IMR-90 (cell line): Measurements from ENCODE around the gene C1orf116. TPM values are rescaled to one million over a fixed set of nuclear protein-coding genes. Genes with fewer than 3 reads are reported as not detected.

Experiments
- ATAC-seq: fragments of 200-7000 bp; cut with Tn5 transposase; 2 replicates; pipeline ENCODE4 v1.9.1; 2020; ENCODE audit warnings: low read depth, mild to moderate bottlenecking, moderate library complexity
- BruUV-seq: library from RNA; stranded (reverse); fragments of 400-500 nt; replicated peaks from 2 replicates; lab custom pipeline; 2021; lab: Mats Ljungman, UMichigan
- CTCF ChIA-PET: fragments of 300-600 bp; formaldehyde crosslinking; extraction: SDS; loops from one replicate; lab custom pipeline; 2021; ENCODE audit warnings: antibody characterized with exemption; lab: Yijun Ruan, JAX
- POLR2A ChIA-PET: fragments of 300-600 bp; sonication (Branson Sonifier 250); formaldehyde crosslinking; loops from one replicate; lab custom pipeline; 2022; ENCODE audit warnings: antibody characterized with exemption; ENCODE audit not compliant: unreplicated experiment; lab: Charles Lee
- DNase-seq: peaks from one replicate; pipeline ENCODE4 v3.0.0; 2013
- H2AFZ ChIP-seq: replicated peaks from 2 replicates; pipeline ENCODE3; 2013; ENCODE audit warnings: low read length, mild to moderate bottlenecking; ENCODE audit not compliant: poor library complexity
- H2AK5ac ChIP-seq: 2 replicates; pipeline ENCODE4 v1.6.1; 2013; ENCODE audit warnings: low read depth, low read length, inconsistent platforms
- H2AK9ac ChIP-seq: replicated peaks from 2 replicates; pipeline ENCODE3; 2013; ENCODE audit warnings: mild to moderate bottlenecking, low read depth, low read length, moderate library complexity; ENCODE audit not compliant: poor library complexity
- H2BK120ac ChIP-seq: 2 replicates; pipeline ENCODE4 v1.6.1; 2013; ENCODE audit warnings: low read depth, low read length, inconsistent platforms
- H2BK15ac ChIP-seq: 3 replicates; pipeline ENCODE4 v1.6.1; 2013; ENCODE audit warnings: low read depth, low read length, inconsistent platforms
- H2BK20ac ChIP-seq: 2 replicates; pipeline ENCODE4 v1.6.1; 2013; ENCODE audit warnings: low read depth, mild to moderate bottlenecking, inconsistent platforms, low read length, moderate library complexity
- H2BK5ac ChIP-seq: 2 replicates; pipeline ENCODE4 v1.6.1; 2013; ENCODE audit warnings: mild to moderate bottlenecking, low read depth, low read length, inconsistent platforms; ENCODE audit not compliant: poor library complexity, severe bottlenecking
- H3K14ac ChIP-seq: replicated peaks from 2 replicates; pipeline ENCODE4 v1.6.1; 2013; ENCODE audit warnings: low read depth, low read length, inconsistent platforms
- H3K18ac ChIP-seq: 2 replicates; pipeline ENCODE4 v1.6.1; 2013; ENCODE audit warnings: low read depth, low read length, control low read depth
- H3K23ac ChIP-seq: 2 replicates; pipeline ENCODE4 v1.6.1; 2013; ENCODE audit warnings: low read depth, low read length, inconsistent platforms
- H3K27ac ChIP-seq: 2 replicates; pipeline ENCODE4 v1.5.1; 2013; ENCODE audit warnings: mild to moderate bottlenecking, control low read depth, low read length; ENCODE audit not compliant: insufficient read depth
- H3K27me3 ChIP-seq: 2 replicates; pipeline ENCODE4 v1.6.1; 2013; ENCODE audit warnings: low read length; ENCODE audit not compliant: control insufficient read depth, insufficient read depth
- H3K36me3 ChIP-seq: 2 replicates; pipeline ENCODE4 v1.6.1; 2013; ENCODE audit warnings: low read length, mixed read lengths; ENCODE audit not compliant: control insufficient read depth, insufficient read depth
- H3K4ac ChIP-seq: 2 replicates; pipeline ENCODE4 v1.6.1; 2013; ENCODE audit warnings: low read depth, low read length, inconsistent platforms
- H3K4me1 ChIP-seq: 2 replicates; pipeline ENCODE4 v1.6.1; 2013; ENCODE audit warnings: low read length, mixed read lengths; ENCODE audit not compliant: control insufficient read depth, insufficient read depth
- H3K4me2 ChIP-seq: 2 replicates; pipeline ENCODE4 v1.6.1; 2013; ENCODE audit warnings: low read depth, mild to moderate bottlenecking, control low read depth, low read length, moderate library complexity
- H3K4me3 ChIP-seq: 2 replicates; pipeline ENCODE4 v1.5.1; 2013; ENCODE audit warnings: low read depth, mild to moderate bottlenecking, control low read depth, low read length, moderate library complexity; ENCODE audit not compliant: insufficient read depth
- H3K56ac ChIP-seq: 2 replicates; pipeline ENCODE4 v1.6.1; 2013; ENCODE audit warnings: low read length, inconsistent platforms; ENCODE audit not compliant: insufficient read depth; ENCODE audit errors: extremely low read depth
- H3K79me1 ChIP-seq, 2 experiments: 2 replicates each; pipeline ENCODE4 v1.6.1; 2013; ENCODE audit warnings: low read length in 2 of 2, inconsistent platforms in 1 of 2, low read depth in 1 of 2
- H3K9ac ChIP-seq: 2 replicates; pipeline ENCODE4 v1.6.1; 2013; ENCODE audit warnings: low read depth, low read length, control low read depth
- H3K9me1 ChIP-seq: 2 replicates; pipeline ENCODE4 v1.6.1; 2013; ENCODE audit warnings: low read length, inconsistent platforms; ENCODE audit not compliant: insufficient read depth
- H3K9me3 ChIP-seq: 2 replicates; pipeline ENCODE4 v1.6.1; 2013; ENCODE audit warnings: low read length; ENCODE audit not compliant: control insufficient read depth, insufficient read depth
- H4K20me1 ChIP-seq: 2 replicates; pipeline ENCODE4 v1.6.1; 2013; ENCODE audit warnings: low read length, inconsistent platforms; ENCODE audit not compliant: insufficient read depth
- H4K5ac ChIP-seq: 2 replicates; pipeline ENCODE4 v1.6.1; 2013; ENCODE audit warnings: mild to moderate bottlenecking, low read depth, low read length, control low read depth
- H4K8ac ChIP-seq, 2 experiments: 2 replicates each; pipeline ENCODE4 v1.6.1; 2013; ENCODE audit warnings: low read depth in 2 of 2, low read length in 2 of 2, control low read depth in 1 of 2, inconsistent platforms in 1 of 2
- H4K91ac ChIP-seq: 2 replicates; pipeline ENCODE4 v1.6.1; 2013; ENCODE audit warnings: low read depth, low read length, inconsistent platforms; ENCODE audit not compliant: insufficient read depth
- BHLHE40 ChIP-seq: fragments of 150-350 bp; IDR thresholded peaks from 2 replicates; pipeline ENCODE4 v1.6.1; 2016; ENCODE audit warnings: mild to moderate bottlenecking, low read depth, low read length
- CEBPB ChIP-seq: IDR thresholded peaks from 2 replicates; pipeline ENCODE4 v1.6.1; 2012; ENCODE audit warnings: low read depth, low read length, improper control_type of control experiment
- CHD1 ChIP-seq: IDR thresholded peaks from 2 replicates; pipeline ENCODE4 v1.6.1; 2012; ENCODE audit warnings: low read depth, low read length, improper control_type of control experiment
- MAFK ChIP-seq: IDR thresholded peaks from 2 replicates; pipeline ENCODE4 v1.6.1; 2012; ENCODE audit warnings: low read depth, low read length, improper control_type of control experiment
- MAZ ChIP-seq: IDR thresholded peaks from 2 replicates; pipeline ENCODE4 v1.6.1; 2012; ENCODE audit warnings: low read depth, mild to moderate bottlenecking, low read length, improper control_type of control experiment, moderate library complexity, borderline replicate concordance
- MXI1 ChIP-seq: IDR thresholded peaks from 2 replicates; pipeline ENCODE4 v1.6.1; 2012; ENCODE audit warnings: low read depth, mild to moderate bottlenecking, low read length, moderate library complexity, borderline replicate concordance
- RAD21 ChIP-seq: IDR thresholded peaks from 2 replicates; pipeline ENCODE4 v1.6.1; 2012; ENCODE audit warnings: low read length, improper control_type of control experiment
- RCOR1 ChIP-seq: IDR thresholded peaks from 2 replicates; pipeline ENCODE4 v1.6.1; 2012; ENCODE audit warnings: mild to moderate bottlenecking, low read length, improper control_type of control experiment; ENCODE audit not compliant: insufficient replicate concordance
- WGBS, 2 experiments: methylation state at CpG; one replicate each; pipeline versions ENCODE4 v1.1.5 to v1.1.7; 2013; ENCODE audit warnings: missing lambda C conversion rate in 2 of 2; ENCODE audit not compliant: insufficient read length in 1 of 2; ENCODE audit errors: extremely low coverage in 2 of 2; 5-methylcytosine and 5-hydroxymethylcytosine counted together
- dilution Hi-C: fragments of 300-500 bp; cut with HindIII; formaldehyde crosslinking; loops from one replicate; pipeline ENCODE4 v1.14.3; 2018; ENCODE audit warnings: low sequenced_read_pairs; ENCODE audit not compliant: unreplicated experiment
- in situ Hi-C: fragments of 300-500 bp; cut with MboI; formaldehyde crosslinking; loops from 3 replicates; pipeline ENCODE4 v1.14.3; 2019; ENCODE audit warnings: low sequenced_read_pairs, inconsistent platforms, mixed read lengths
- intact Hi-C: fragments of 100-400 bp; cut with micrococcal nuclease; formaldehyde crosslinking; loops from 2 replicates; pipeline ENCODE4 v1.10.0; 2022
- polyA plus RNA-seq, 3 experiments: library from polyadenylated mRNA; depleted of rRNA; stranded (reverse); fragments of >200 nt; gene quantifications; 2 replicates each; pipeline ENCODE4 v1.2.3, GENCODE V29; 2012; ENCODE audit warnings: low replicate concordance in 1 of 3
- total RNA-seq: library from RNA; depleted of rRNA; stranded (reverse); fragments of >200 nt; gene quantifications from 2 replicates; pipeline ENCODE4 v1.2.3, GENCODE V29; 2012
- TF ChIP-seq, protein P1 (sequence below): fragments of 150-350 bp; IDR thresholded peaks from 2 replicates; pipeline ENCODE4 v1.6.1; 2017; ENCODE audit warnings: mild to moderate bottlenecking, antibody characterized with exemption, low read length, low read depth

The C1orf116 gene
- total and polyA plus RNA-seq, 2 of the 4 experiments (the other 2 are of a cell fraction), result under 0.01 to 0.03 TPM

DNA sequence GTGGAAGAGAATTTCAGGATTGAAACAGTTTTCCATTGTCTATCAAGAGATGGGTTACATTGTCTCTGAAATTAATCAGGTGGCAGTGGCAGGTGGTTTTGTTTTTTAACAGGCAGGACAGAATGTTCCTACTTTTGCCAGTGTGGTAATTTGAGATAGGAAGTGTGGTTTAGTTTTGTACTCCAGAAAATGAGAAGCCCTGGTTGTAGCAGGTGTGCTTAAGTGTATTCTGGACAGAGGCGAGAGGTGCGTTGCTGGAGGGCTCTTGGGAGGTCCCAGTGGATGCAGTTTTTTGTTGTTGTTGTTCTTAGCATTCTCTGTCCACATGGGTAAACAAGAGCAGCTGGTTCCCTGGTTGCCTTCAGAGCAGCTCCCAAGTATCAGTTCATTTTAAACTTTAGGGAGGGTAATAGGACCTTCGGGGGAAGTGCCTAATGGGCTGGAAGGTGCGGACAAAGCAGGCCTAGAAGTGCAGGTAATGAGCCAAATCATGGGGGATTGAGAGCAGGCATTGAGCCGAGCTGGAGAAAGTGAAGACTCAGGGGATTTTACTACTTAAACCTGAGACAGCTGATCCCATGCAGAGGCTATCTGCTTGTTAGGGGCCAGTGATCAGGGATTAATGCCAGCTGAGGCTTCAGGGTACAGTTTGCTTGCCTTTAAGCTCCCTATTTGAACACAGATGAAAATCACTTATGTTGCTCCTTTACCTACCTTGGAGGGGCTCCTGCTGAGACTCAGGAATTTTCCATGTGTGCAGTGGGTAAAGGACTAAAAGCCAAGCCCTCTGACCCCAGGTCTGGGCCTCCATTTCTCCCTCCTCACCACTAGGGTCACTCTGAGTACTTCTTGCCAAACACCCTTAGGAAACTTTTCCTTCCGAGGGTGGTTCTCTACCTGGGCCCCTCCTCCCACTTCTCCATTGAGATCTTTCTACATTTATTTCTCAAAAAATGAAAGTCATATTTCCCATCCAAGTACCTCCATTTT is 26.6 kb upstream of the C1orf116 start (continued):
- no peak for TF ChIP-seq MXI1
- TF ChIP-seq RAD21, result no peak

DNA sequence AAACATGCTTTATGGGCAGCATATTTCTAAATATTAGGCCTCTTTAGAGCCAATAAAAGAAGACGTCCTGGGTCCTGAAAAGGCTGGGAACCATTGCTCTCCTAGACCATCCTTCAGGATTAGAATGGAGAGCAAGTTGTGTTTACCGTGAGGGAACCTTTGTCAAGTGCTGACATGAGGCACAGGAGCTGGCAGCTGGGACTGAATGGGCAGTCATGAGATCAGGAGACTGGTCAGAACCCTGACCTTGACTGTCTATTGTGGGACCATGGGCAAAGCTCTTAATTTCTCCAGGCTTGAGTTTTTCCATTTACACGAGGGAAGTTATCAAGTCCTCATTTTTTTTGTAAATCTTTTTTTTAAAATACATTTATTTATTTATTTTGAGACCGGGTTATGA is 25.7 kb upstream of the C1orf116 start:
- no peaks in the 10 kb centered on the region for H4K20me1 ChIP-seq
- H2BK15ac ChIP-seq, result no peak overlapping the region
- in situ Hi-C loops, result no loop called here
- no peak overlapping the region for H3K23ac ChIP-seq
- H3K79me1 ChIP-seq, result no peaks in the 10 kb centered on the region
- H2BK20ac ChIP-seq, result no peak overlapping the region
- no peak overlapping the region for H3K4me2 ChIP-seq
- no peaks in the 10 kb centered on the region for H3K9me3 ChIP-seq
- no peaks in the 10 kb centered on the region for H3K36me3 ChIP-seq
- H2BK5ac ChIP-seq, result no peak overlapping the region
- H3K4me3 ChIP-seq, result no peak overlapping the region
- peaks cover 6% of the 10 kb centered on the region for H3K27me3 ChIP-seq
- H2AFZ ChIP-seq, result no peak overlapping the region
- H3K14ac ChIP-seq, result no peak overlapping the region
- H4K91ac ChIP-seq, result no peak overlapping the region
- intact Hi-C loops, result no loop called here
- WGBS, 2 experiments, result 90% methylated on average over 2 of the region's 4 CpGs; no CpG with 5 or more reads in 1 of the 2 experiments
- no peak for TF ChIP-seq CHD1
- TF ChIP-seq RAD21, result no peak
- TF ChIP-seq MAFK, result no peak
- no peak for TF ChIP-seq MXI1
- no peak for TF ChIP-seq CEBPB
- TF ChIP-seq BHLHE40, result no peak
- TF ChIP-seq, protein P1, sequence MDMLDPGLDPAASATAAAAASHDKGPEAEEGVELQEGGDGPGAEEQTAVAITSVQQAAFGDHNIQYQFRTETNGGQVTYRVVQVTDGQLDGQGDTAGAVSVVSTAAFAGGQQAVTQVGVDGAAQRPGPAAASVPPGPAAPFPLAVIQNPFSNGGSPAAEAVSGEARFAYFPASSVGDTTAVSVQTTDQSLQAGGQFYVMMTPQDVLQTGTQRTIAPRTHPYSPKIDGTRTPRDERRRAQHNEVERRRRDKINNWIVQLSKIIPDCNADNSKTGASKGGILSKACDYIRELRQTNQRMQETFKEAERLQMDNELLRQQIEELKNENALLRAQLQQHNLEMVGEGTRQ, result no peak
- TF ChIP-seq MAZ, result no peak
- no peak for TF ChIP-seq RCOR1
- ChIA-PET POLR2A (no interaction called here), CTCF (no interaction called here)
- H3K9me1 ChIP-seq, result no peaks in the 10 kb centered on the region
- no peak overlapping the region for H3K27ac ChIP-seq
- no peaks in the 10 kb centered on the region for H3K4me1 ChIP-seq
- no peak for DNase-seq
- no peak overlapping the region for H4K8ac ChIP-seq
- no peak overlapping the region for H4K5ac ChIP-seq
- no peak overlapping the region for H3K18ac ChIP-seq
- no peak overlapping the region for H3K9ac ChIP-seq
- H3K4ac ChIP-seq, result no peak overlapping the region
- ATAC-seq, result no peak
- dilution Hi-C loops, result no loop called here
- H3K56ac ChIP-seq, result no peak overlapping the region
- no peak overlapping the region for H2AK5ac ChIP-seq
- H2AK9ac ChIP-seq, result no peak overlapping the region
- BruUV-seq, result no TSS peak
- no peak overlapping the region for H2BK120ac ChIP-seq
